Measurements from ENCODE around the gene MSRB3. TPM values are rescaled to one million over a fixed set of nuclear protein-coding genes. Genes with fewer than 3 reads are reported as not detected.

Gene MSRB3
- total and polyA plus RNA-seq, 2 of the 4 experiments (the other 2 are of a cell fraction), result 31.7 to 35.7 TPM

GRCh38 chr12:65443038-65443437 lies 164.6 kb downstream of the MSRB3 start:
- Histone ChIP-seq H2AFZ (replicated peaks; ENCODE audit: low read length, poor library complexity) (no peak overlapping the region), H3K4me3 (ENCODE audit: insufficient read depth, low read depth, low read length) (no peak overlapping the region), H2BK120ac (ENCODE audit: low read depth, low read length) (no peak overlapping the region), H3K56ac (ENCODE audit: extremely low read depth, insufficient read depth, low read length) (no peak overlapping the region), H3K79me1 (ENCODE audit: low read depth in 1 of 2, low read length in 2 of 2) (peaks cover 0 to 8% of the 10 kb centered on the region in 2 experiments; a peak in 2 of 4 replicates), H4K20me1 (ENCODE audit: insufficient read depth, low read length) (no peaks in the 10 kb centered on the region), H4K91ac (ENCODE audit: insufficient read depth, low read depth, low read length) (no peak overlapping the region), H3K27me3 (ENCODE audit: control insufficient read depth, insufficient read depth, low read length) (no peaks in the 10 kb centered on the region), H3K9me1 (ENCODE audit: insufficient read depth, low read length) (no peaks in the 10 kb centered on the region), H3K14ac (replicated peaks; ENCODE audit: low read depth, low read length) (no peak overlapping the region), H2AK9ac (replicated peaks; ENCODE audit: low read depth, low read length, poor library complexity) (no peak overlapping the region), H3K4me2 (ENCODE audit: low read depth, low read length) (no peak overlapping the region), H4K5ac (ENCODE audit: low read depth, low read length) (no peak overlapping the region), H3K9ac (ENCODE audit: low read depth, low read length) (no peak overlapping the region), H3K18ac (ENCODE audit: low read depth, low read length) (no peak overlapping the region), H2BK20ac (ENCODE audit: low read depth, low read length) (no peak overlapping the region), H3K23ac (ENCODE audit: low read depth, low read length) (no peak overlapping the region), H3K9me3 (ENCODE audit: control insufficient read depth, insufficient read depth, low read length) (no peaks in the 10 kb centered on the region), H2BK5ac (ENCODE audit: low read depth, low read length, poor library complexity, severe bottlenecking) (no peak overlapping the region), H2BK15ac (ENCODE audit: low read depth, low read length) (no peak overlapping the region), H3K4me1 (ENCODE audit: control insufficient read depth, insufficient read depth, low read length) (no peaks in the 10 kb centered on the region), H3K4ac (ENCODE audit: low read depth, low read length) (no peak overlapping the region), H4K8ac (ENCODE audit: low read depth in 2 of 2, low read length in 2 of 2) (0 out of 4 replicates have a peak overlapping the region, but pooled peaks of 1 of the 2 experiments have one; percentile 31), H3K27ac (ENCODE audit: insufficient read depth, low read length) (no peak overlapping the region), H3K36me3 (ENCODE audit: control insufficient read depth, insufficient read depth, low read length) (no peaks in the 10 kb centered on the region), H2AK5ac (ENCODE audit: low read depth, low read length) (no peak overlapping the region)
- CTCF ChIA-PET, result interaction anchor here (1.0 kb wide), 1 partner anchor 18 kb away, joined by 3 read pairs; no protein-coding TSS in a partner anchor
- in situ Hi-C loops (cut with MboI; ENCODE audit: low sequenced_read_pairs), result no loop called here
- POLR2A ChIA-PET (ENCODE audit: unreplicated experiment), result no interaction called here
- BruUV-seq (replicated peaks), result no TSS peak
- TF ChIP-seq SMC3 (IDR thresholded peaks at IDR 0.05; ENCODE audit: low read depth, low read length) (no peak), POLR2A (IDR thresholded peaks at IDR 0.05; ENCODE audit: low read depth, low read length) (no peak), MAFK (IDR thresholded peaks at IDR 0.05; ENCODE audit: low read depth, low read length) (no peak), NFE2L2 (IDR thresholded peaks at IDR 0.05; ENCODE audit: low read depth, low read length) (no peak), MAZ (IDR thresholded peaks at IDR 0.05; ENCODE audit: borderline replicate concordance, low read depth, low read length) (no peak), CHD1 (IDR thresholded peaks at IDR 0.05; ENCODE audit: low read depth, low read length) (no peak), MXI1 (IDR thresholded peaks at IDR 0.05; ENCODE audit: borderline replicate concordance, low read depth, low read length) (no peak), CEBPB (IDR thresholded peaks at IDR 0.05; ENCODE audit: low read depth, low read length) (no peak), RFX5 (IDR thresholded peaks at IDR 0.05; ENCODE audit: low read depth, low read length) (no peak), RAD21 (IDR thresholded peaks at IDR 0.05; ENCODE audit: low read length) (no peak)
- TF ChIP-seq, protein P1, sequence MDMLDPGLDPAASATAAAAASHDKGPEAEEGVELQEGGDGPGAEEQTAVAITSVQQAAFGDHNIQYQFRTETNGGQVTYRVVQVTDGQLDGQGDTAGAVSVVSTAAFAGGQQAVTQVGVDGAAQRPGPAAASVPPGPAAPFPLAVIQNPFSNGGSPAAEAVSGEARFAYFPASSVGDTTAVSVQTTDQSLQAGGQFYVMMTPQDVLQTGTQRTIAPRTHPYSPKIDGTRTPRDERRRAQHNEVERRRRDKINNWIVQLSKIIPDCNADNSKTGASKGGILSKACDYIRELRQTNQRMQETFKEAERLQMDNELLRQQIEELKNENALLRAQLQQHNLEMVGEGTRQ (IDR thresholded peaks at IDR 0.05; ENCODE audit: low read depth, low read length), result no peak
- TF ChIP-seq, protein P2, sequence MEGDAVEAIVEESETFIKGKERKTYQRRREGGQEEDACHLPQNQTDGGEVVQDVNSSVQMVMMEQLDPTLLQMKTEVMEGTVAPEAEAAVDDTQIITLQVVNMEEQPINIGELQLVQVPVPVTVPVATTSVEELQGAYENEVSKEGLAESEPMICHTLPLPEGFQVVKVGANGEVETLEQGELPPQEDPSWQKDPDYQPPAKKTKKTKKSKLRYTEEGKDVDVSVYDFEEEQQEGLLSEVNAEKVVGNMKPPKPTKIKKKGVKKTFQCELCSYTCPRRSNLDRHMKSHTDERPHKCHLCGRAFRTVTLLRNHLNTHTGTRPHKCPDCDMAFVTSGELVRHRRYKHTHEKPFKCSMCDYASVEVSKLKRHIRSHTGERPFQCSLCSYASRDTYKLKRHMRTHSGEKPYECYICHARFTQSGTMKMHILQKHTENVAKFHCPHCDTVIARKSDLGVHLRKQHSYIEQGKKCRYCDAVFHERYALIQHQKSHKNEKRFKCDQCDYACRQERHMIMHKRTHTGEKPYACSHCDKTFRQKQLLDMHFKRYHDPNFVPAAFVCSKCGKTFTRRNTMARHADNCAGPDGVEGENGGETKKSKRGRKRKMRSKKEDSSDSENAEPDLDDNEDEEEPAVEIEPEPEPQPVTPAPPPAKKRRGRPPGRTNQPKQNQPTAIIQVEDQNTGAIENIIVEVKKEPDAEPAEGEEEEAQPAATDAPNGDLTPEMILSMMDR (conservative IDR thresholded peaks at IDR 0.05; ENCODE audit: low read depth, low read length), result no peak
- TF ChIP-seq, protein P3, sequence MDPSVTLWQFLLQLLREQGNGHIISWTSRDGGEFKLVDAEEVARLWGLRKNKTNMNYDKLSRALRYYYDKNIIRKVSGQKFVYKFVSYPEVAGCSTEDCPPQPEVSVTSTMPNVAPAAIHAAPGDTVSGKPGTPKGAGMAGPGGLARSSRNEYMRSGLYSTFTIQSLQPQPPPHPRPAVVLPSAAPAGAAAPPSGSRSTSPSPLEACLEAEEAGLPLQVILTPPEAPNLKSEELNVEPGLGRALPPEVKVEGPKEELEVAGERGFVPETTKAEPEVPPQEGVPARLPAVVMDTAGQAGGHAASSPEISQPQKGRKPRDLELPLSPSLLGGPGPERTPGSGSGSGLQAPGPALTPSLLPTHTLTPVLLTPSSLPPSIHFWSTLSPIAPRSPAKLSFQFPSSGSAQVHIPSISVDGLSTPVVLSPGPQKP (IDR thresholded peaks at IDR 0.05; ENCODE audit: borderline replicate concordance, low read depth, low read length), result no peak
- ATAC-seq (ENCODE audit: low read depth) (no peak), DNase-seq (no peak)
- WGBS, 2 experiments (ENCODE audit: extremely low coverage in 2 of 2, insufficient read length in 1 of 2), result no CpG with 5 or more reads among the region's 2 CpGs
- dilution Hi-C loops (cut with HindIII; ENCODE audit: low sequenced_read_pairs, unreplicated experiment), result no loop called here
- intact Hi-C loops (cut with micrococcal nuclease), result no loop called here

All from IMR-90 (cell line).